ENCODE data around the gene SCAPER. TPM values are rescaled to one million over a fixed set of nuclear protein-coding genes. Genes with fewer than 3 reads are reported as not detected.

Gene SCAPER
- total RNA-seq, 1 donor from 2014 or later, result 21.5 TPM

GRCh38 chr15:76426941-76427340 is 478.2 kb downstream of the SCAPER start:
- Mint-ChIP-seq H3K4me3 (no peak overlapping the region), H3K36me3 (ENCODE audit: low read depth) (peaks cover 2% of the 10 kb centered on the region), H3K27me3 (ENCODE audit: insufficient read depth) (no peaks in the 10 kb centered on the region), H3K9me3 (peaks cover 6% of the 10 kb centered on the region), H3K4me1 (ENCODE audit: low read depth) (no peaks in the 10 kb centered on the region), H3K27ac (no peak overlapping the region)
- intact Hi-C loops (cut with micrococcal nuclease), result no loop called here
- DNase-seq (ENCODE audit: low spot score), result no peak

GRCh38 chr15:76418352-76419140 is 486.6 kb downstream of the SCAPER start:
- Mint-ChIP-seq H3K4me1 (ENCODE audit: low read depth) (no peaks in the 10 kb centered on the region), H3K27me3 (ENCODE audit: insufficient read depth) (no peaks in the 10 kb centered on the region), H3K9me3 (no peaks in the 10 kb centered on the region), H3K36me3 (ENCODE audit: low read depth) (no peaks in the 10 kb centered on the region), H3K4me3 (no peak overlapping the region), H3K27ac (no peak overlapping the region)
- no peak for DNase-seq (ENCODE audit: low spot score)
- intact Hi-C loops (cut with micrococcal nuclease), result no loop called here

- Mint-ChIP-seq H3K4me3 (no peak overlapping the region), H3K27me3 (ENCODE audit: insufficient read depth) (no peaks in the 10 kb centered on the region), H3K27ac (no peak overlapping the region), H3K9me3 (no peaks in the 10 kb centered on the region), H3K4me1 (ENCODE audit: low read depth) (no peaks in the 10 kb centered on the region), H3K36me3 (ENCODE audit: low read depth) (no peaks in the 10 kb centered on the region)
- no peak for DNase-seq (ENCODE audit: low spot score)
- intact Hi-C loops (cut with micrococcal nuclease), result no loop called here
Measured at GRCh38 chr15:76401285-76401684, 503.9 kb downstream of the SCAPER start.

GRCh38 chr15:76398317-76399104 is 506.6 kb downstream of the SCAPER start:
- Mint-ChIP-seq H3K36me3 (ENCODE audit: low read depth) (no peaks in the 10 kb centered on the region), H3K4me3 (no peak overlapping the region), H3K4me1 (ENCODE audit: low read depth) (no peaks in the 10 kb centered on the region), H3K27me3 (ENCODE audit: insufficient read depth) (peaks cover 4% of the 10 kb centered on the region), H3K9me3 (no peaks in the 10 kb centered on the region), H3K27ac (no peak overlapping the region)
- no peak for DNase-seq (ENCODE audit: low spot score)
- intact Hi-C loops (cut with micrococcal nuclease), result no loop called here

- Mint-ChIP-seq H3K27ac (no peak overlapping the region), H3K27me3 (ENCODE audit: insufficient read depth) (peaks cover 4% of the 10 kb centered on the region), H3K36me3 (ENCODE audit: low read depth) (no peaks in the 10 kb centered on the region), H3K4me1 (ENCODE audit: low read depth) (no peaks in the 10 kb centered on the region), H3K9me3 (no peaks in the 10 kb centered on the region), H3K4me3 (no peak overlapping the region)
- intact Hi-C loops (cut with micrococcal nuclease), result no loop called here
- DNase-seq (ENCODE audit: low spot score), result no peak
Measured at GRCh38 chr15:76393614-76394013, 511.5 kb downstream of the SCAPER start.

GRCh38 chr15:76391847-76392246 is 513.3 kb downstream of the SCAPER start:
- H3K4me1 Mint-ChIP-seq (ENCODE audit: low read depth), result no peaks in the 10 kb centered on the region
- intact Hi-C loops (cut with micrococcal nuclease), result no loop called here
- no peak overlapping the region for H3K27ac Mint-ChIP-seq
- H3K9me3 Mint-ChIP-seq, result no peaks in the 10 kb centered on the region
- H3K36me3 Mint-ChIP-seq (ENCODE audit: low read depth), result no peaks in the 10 kb centered on the region
- no peak for DNase-seq (ENCODE audit: low spot score)
- no peak overlapping the region for H3K4me3 Mint-ChIP-seq
- H3K27me3 Mint-ChIP-seq (ENCODE audit: insufficient read depth), result peaks cover 4% of the 10 kb centered on the region

- Mint-ChIP-seq H3K27me3 (ENCODE audit: insufficient read depth) (peaks cover 4% of the 10 kb centered on the region), H3K36me3 (ENCODE audit: low read depth) (no peaks in the 10 kb centered on the region), H3K27ac (no peak overlapping the region), H3K4me3 (no peak overlapping the region), H3K4me1 (ENCODE audit: low read depth) (no peaks in the 10 kb centered on the region), H3K9me3 (no peaks in the 10 kb centered on the region)
- intact Hi-C loops (cut with micrococcal nuclease), result no loop called here
- DNase-seq (ENCODE audit: low spot score), result no peak
Measured at GRCh38 chr15:76391309-76391708, 513.8 kb downstream of the SCAPER start.

GRCh38 chr15:76390571-76390970 is 514.6 kb downstream of the SCAPER start:
- Mint-ChIP-seq H3K36me3 (ENCODE audit: low read depth) (no peaks in the 10 kb centered on the region), H3K27me3 (ENCODE audit: insufficient read depth) (peaks cover 2% of the 10 kb centered on the region), H3K9me3 (no peaks in the 10 kb centered on the region), H3K4me1 (ENCODE audit: low read depth) (no peaks in the 10 kb centered on the region), H3K27ac (no peak overlapping the region), H3K4me3 (no peak overlapping the region)
- intact Hi-C loops (cut with micrococcal nuclease), result no loop called here
- DNase-seq (ENCODE audit: low spot score), result no peak

- H3K9me3 Mint-ChIP-seq, result no peaks in the 10 kb centered on the region
- H3K4me3 Mint-ChIP-seq, result no peak overlapping the region
- no peaks in the 10 kb centered on the region for H3K4me1 Mint-ChIP-seq (ENCODE audit: low read depth)
- H3K27ac Mint-ChIP-seq, result no peak overlapping the region
- no peaks in the 10 kb centered on the region for H3K36me3 Mint-ChIP-seq (ENCODE audit: low read depth)
- intact Hi-C loops (cut with micrococcal nuclease), result no loop called here
- DNase-seq (ENCODE audit: low spot score), result no peak
- H3K27me3 Mint-ChIP-seq (ENCODE audit: insufficient read depth), result no peaks in the 10 kb centered on the region
Measured at GRCh38 chr15:76386926-76387325, 518.2 kb downstream of the SCAPER start.

GRCh38 chr15:76386178-76386577 is 519.0 kb downstream of the SCAPER start:
- no peak for DNase-seq (ENCODE audit: low spot score)
- Mint-ChIP-seq H3K36me3 (ENCODE audit: low read depth) (no peaks in the 10 kb centered on the region), H3K4me1 (ENCODE audit: low read depth) (no peaks in the 10 kb centered on the region), H3K9me3 (no peaks in the 10 kb centered on the region), H3K4me3 (no peak overlapping the region), H3K27ac (no peak overlapping the region), H3K27me3 (ENCODE audit: insufficient read depth) (no peaks in the 10 kb centered on the region)
- intact Hi-C loops (cut with micrococcal nuclease), result no loop called here

GRCh38 chr15:76384409-76384808 is 520.7 kb downstream of the SCAPER start:
- intact Hi-C loops (cut with micrococcal nuclease), result no loop called here
- no peak overlapping the region for H3K4me3 Mint-ChIP-seq

GRCh38 chr15:76382987-76383728 is 522.0 kb downstream of the SCAPER start:
- Mint-ChIP-seq H3K27me3 (ENCODE audit: insufficient read depth) (no peaks in the 10 kb centered on the region), H3K36me3 (ENCODE audit: low read depth) (peaks cover 2% of the 10 kb centered on the region), H3K9me3 (no peaks in the 10 kb centered on the region), H3K27ac (no peak overlapping the region), H3K4me3 (no peak overlapping the region), H3K4me1 (ENCODE audit: low read depth) (no peaks in the 10 kb centered on the region)
- DNase-seq (ENCODE audit: low spot score), result no peak
- intact Hi-C loops (cut with micrococcal nuclease), result no loop called here

More at GRCh38 chr15:76384409-76384808, 520.7 kb downstream of the SCAPER start:
- no peak overlapping the region for H3K27ac Mint-ChIP-seq
- no peaks in the 10 kb centered on the region for H3K36me3 Mint-ChIP-seq (ENCODE audit: low read depth)
- DNase-seq (ENCODE audit: low spot score), result no peak
- H3K4me1 Mint-ChIP-seq (ENCODE audit: low read depth), result no peaks in the 10 kb centered on the region
- H3K27me3 Mint-ChIP-seq (ENCODE audit: insufficient read depth), result no peaks in the 10 kb centered on the region
- no peaks in the 10 kb centered on the region for H3K9me3 Mint-ChIP-seq

- DNase-seq (ENCODE audit: low spot score), result no peak
- Mint-ChIP-seq H3K4me1 (ENCODE audit: low read depth) (no peaks in the 10 kb centered on the region), H3K36me3 (ENCODE audit: low read depth) (peaks cover 2% of the 10 kb centered on the region)
Measured at GRCh38 chr15:76381366-76381765, 523.8 kb downstream of the SCAPER start.

More at GRCh38 chr15:76381366-76381765, 523.8 kb downstream of the SCAPER start:
- Mint-ChIP-seq H3K4me3 (no peak overlapping the region), H3K27me3 (ENCODE audit: insufficient read depth) (no peaks in the 10 kb centered on the region), H3K9me3 (no peaks in the 10 kb centered on the region), H3K27ac (no peak overlapping the region)
- intact Hi-C loops (cut with micrococcal nuclease), result no loop called here

All from activated T-helper 1 cell treated with anti-CD3 and anti-CD28 coated beads, Interleukin-12 subunit alpha, Interleukin-12 subunit beta, Interleukin-2, Interleukin-4 antibody, amounts not matched to agents 30 ng/mL and 10 ng/mL and 1 ng/mL, durations not matched to agents 14 hours and 24 hours and 36 hours (primary cell).